Pancreas (tissue), 10 donors: ENCODE measurements around the gene AUTS2. TPM values are rescaled to one million over a fixed set of nuclear protein-coding genes. Genes with fewer than 3 reads are reported as not detected.

Experiments used
- ATAC-seq, 4 donors: fragments of 200-7000 bp; cut with Tn5 transposase; one replicate each; pipeline versions ENCODE4 v1.8.0 to v1.9.1; 2020; ENCODE audit warnings: mild to moderate bottlenecking in 4 of 4, moderate library complexity in 4 of 4
- DNase-seq, 6 donors: peaks; one replicate each; pipeline ENCODE4 v3.0.0-alpha.2; 2020
- FAIRE-seq: peaks from 2 replicates; lab custom pipeline; 2012; peaks lifted over from hg19 to GRCh38; lab: Jason Lieb, UNC
- H3K27ac ChIP-seq, 4 donors: fragments of 200-600 bp; sonication (generic); 1 replicate in 3 of 4; 2 replicates in 1 of 4; pipeline versions ENCODE4 v1.5.0 to v1.8.0; 2020
- H3K27me3 ChIP-seq, 4 donors: fragments of 200-600 bp; one replicate each; pipeline ENCODE4 v1.8.0; 2021
- H3K36me3 ChIP-seq, 3 donors: fragments of 200-600 bp; sonication (generic) in 1 of 3; one replicate each; pipeline versions ENCODE4 v1.5.0 to v1.8.0; 2020 to 2021
- H3K4me1 ChIP-seq, 3 donors: fragments of 200-600 bp; one replicate each; pipeline ENCODE4 v1.8.0; 2021
- H3K4me3 ChIP-seq, 4 donors: fragments of 200-600 bp; sonication (generic) in 2 of 4; one replicate each; pipeline versions ENCODE4 v1.5.0 to v1.8.0; 2020 to 2021
- H3K9me3 ChIP-seq, 4 donors: fragments of 200-600 bp; one replicate each; pipeline ENCODE4 v1.8.0; 2021
- WGBS, 2 donors: extraction: QIAGEN DNeasy Blood & Tissue Kit; methylation state at CpG; one replicate each; pipeline ENCODE4 v1.1.7; 2013; 5-methylcytosine and 5-hydroxymethylcytosine counted together
- intact Hi-C, 3 donors: fragments of 100-400 bp; cut with DNase I; formaldehyde crosslinking; loops; one replicate each; pipeline versions ENCODE4 v1.11.1 to v1.14.2; 2022
- polyA plus RNA-seq, 2 donors: library from polyadenylated mRNA; stranded (reverse); fragments of 200-250 nt; gene quantifications; one replicate each; pipeline ENCODE4 v1.2.3, GENCODE V29; 2013
- total RNA-seq, 6 donors: library from RNA; stranded (reverse); fragmentation: NEBNext Ultra II Directional in 4 of 6; extraction: Animal tissue kit (Norgen Biotek cat#: 25700) in 4 of 6; gene quantifications; one replicate each; pipeline versions ENCODE4 v1.2.1 to v1.2.4, GENCODE V29; 2021 to 2023
- TF ChIP-seq, protein P1 (sequence below), 4 donors: fragments of 200-600 bp; sonication (generic) in 3 of 4; IDR thresholded peaks; one replicate each; pipeline versions ENCODE4 v1.5.0 to v1.8.0; 2021; ENCODE audit warnings: antibody characterized with exemption in 4 of 4
- donor health status: healthy with polysubstance abuse.
- donor health status: DM: no; HTN: no; CAD: no; lungs with moderate emphysema.
- donor health status: DM: no; HTN: no; CAD: no.
- donor health status: control.
- donor health status: control.
- donor health status: Bipolar disorder and iron deficiency.
- donor health status: DM: yes; HTN: yes; CAD: no.
- donor health status: DM: no; HTN: no; CAD: no.
- donor health status: DM: no; HTN: no; CAD: no.
- donor health status: DM: yes; HTN: yes; CAD: no.

AUTS2 gene
- total and polyA plus RNA-seq, 8 donors: 5.8 to 16.8 (median 9.9) TPM

DNA sequence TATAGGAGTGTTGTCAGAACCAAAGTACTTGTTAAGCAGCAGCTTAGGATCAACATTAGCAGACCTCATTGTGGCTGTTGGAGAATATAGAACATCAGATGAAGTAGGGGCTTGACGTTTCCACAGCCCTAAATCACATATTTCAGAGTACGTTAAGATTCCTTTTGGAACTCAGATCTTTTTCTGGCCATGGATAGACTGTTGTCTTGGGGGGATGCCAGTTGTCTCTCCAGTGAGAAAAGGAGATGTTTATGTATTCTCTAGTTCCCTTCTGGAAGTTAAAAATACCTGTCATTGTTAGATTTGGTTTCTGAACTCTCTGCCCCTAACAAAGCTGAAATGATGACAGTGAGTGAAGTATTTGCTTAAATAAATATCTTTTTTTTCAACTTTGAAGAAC is 191.3 kb downstream of the AUTS2 start:
- WGBS, 2 donors: 79 to 86% methylated on average over 2 of the region's 2 CpGs
- FAIRE-seq: no peak

DNA sequence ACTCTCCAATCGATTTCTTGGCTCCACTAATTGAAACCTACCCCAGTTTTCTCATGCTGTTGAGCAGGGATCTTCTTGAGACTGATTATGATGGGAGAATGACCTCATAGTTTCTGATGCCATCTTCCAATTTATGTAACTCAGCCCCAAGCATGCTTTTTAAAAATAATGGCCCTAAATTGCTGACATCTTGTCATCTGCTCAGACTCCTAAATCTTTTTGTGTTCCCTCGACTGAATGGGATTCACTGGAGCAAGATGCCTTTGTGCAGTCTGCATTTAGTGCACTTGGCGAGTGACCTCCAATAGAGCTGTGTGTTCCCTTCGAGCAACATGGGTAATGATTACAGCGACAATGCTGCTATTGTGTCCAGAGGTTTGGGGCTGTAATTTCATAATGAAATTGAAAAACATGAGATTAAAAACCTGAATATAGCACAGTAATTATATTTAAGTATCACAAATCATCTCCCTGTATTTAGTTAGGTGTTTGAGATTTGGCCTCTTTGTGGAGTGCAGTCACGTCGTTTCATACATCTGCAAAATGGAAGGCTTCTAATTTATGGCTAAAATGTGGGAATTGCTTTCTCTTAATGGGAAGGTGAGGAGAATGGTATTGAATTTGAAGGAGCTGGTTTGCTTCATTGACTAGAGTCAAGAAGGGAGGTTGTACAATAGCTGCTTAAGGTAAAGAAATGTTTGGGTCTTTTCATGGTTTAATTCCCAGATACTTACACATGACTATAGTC is 192.9 kb downstream of the AUTS2 start:
- DNase-seq (no peak), ATAC-seq (peak in 1 of 4 donors; percentile 28), FAIRE-seq (no peak)
- no peaks in the 10 kb centered on the region for H3K36me3 ChIP-seq
- no peaks in the 10 kb centered on the region for H3K4me1 ChIP-seq
- H3K27ac ChIP-seq: no peak overlapping the region
- no peaks in the 10 kb centered on the region for H3K27me3 ChIP-seq
- intact Hi-C loops: no loop called here
- WGBS, 2 donors: 66 to 67% methylated on average over 7 of the region's 7 CpGs
- H3K4me3 ChIP-seq: no peak overlapping the region
- H3K9me3 ChIP-seq: no peaks in the 10 kb centered on the region
- TF ChIP-seq, protein P1, sequence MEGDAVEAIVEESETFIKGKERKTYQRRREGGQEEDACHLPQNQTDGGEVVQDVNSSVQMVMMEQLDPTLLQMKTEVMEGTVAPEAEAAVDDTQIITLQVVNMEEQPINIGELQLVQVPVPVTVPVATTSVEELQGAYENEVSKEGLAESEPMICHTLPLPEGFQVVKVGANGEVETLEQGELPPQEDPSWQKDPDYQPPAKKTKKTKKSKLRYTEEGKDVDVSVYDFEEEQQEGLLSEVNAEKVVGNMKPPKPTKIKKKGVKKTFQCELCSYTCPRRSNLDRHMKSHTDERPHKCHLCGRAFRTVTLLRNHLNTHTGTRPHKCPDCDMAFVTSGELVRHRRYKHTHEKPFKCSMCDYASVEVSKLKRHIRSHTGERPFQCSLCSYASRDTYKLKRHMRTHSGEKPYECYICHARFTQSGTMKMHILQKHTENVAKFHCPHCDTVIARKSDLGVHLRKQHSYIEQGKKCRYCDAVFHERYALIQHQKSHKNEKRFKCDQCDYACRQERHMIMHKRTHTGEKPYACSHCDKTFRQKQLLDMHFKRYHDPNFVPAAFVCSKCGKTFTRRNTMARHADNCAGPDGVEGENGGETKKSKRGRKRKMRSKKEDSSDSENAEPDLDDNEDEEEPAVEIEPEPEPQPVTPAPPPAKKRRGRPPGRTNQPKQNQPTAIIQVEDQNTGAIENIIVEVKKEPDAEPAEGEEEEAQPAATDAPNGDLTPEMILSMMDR (IDR thresholded peaks at IDR 0.05): no peak

More for the DNA sequence above, 191.3 kb downstream of the AUTS2 start:
- TF ChIP-seq, protein P1 (IDR thresholded peaks at IDR 0.05): no peak
- Histone ChIP-seq H3K27me3 (no peaks in the 10 kb centered on the region), H3K4me1 (no peaks in the 10 kb centered on the region), H3K4me3 (no peak overlapping the region), H3K27ac (no peak overlapping the region), H3K36me3 (no peaks in the 10 kb centered on the region), H3K9me3 (no peaks in the 10 kb centered on the region)
- intact Hi-C loops: no loop called here
- DNase-seq (no peak), ATAC-seq (no peak)

DNA sequence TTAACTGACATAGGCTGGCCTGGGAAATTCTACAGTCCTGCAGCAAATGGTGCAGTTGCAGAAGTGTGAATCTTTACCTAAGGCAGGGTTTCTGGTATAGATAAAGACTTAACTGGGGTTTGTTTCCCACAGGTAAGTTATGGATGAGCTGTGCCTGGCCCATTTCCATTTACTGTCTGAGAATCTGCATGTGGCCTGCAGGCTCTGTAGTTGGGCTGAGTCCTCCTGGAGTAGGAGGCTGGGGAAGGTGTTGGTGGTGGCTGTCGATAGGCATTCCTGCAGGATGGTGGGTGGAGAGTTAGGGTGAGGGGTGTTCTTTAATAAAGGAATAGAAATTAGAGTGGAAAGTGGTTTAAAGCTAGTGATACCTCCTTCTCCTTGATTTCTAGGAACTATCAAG is 193.5 kb downstream of the AUTS2 start:
- H3K4me1 ChIP-seq: no peaks in the 10 kb centered on the region
- no peak overlapping the region for H3K4me3 ChIP-seq
- H3K36me3 ChIP-seq: no peaks in the 10 kb centered on the region
- DNase-seq (no peak), ATAC-seq (no peak), FAIRE-seq (no peak)
- TF ChIP-seq, protein P1 (IDR thresholded peaks at IDR 0.05): no peak
- H3K9me3 ChIP-seq: no peaks in the 10 kb centered on the region
- no peaks in the 10 kb centered on the region for H3K27me3 ChIP-seq
- no peak overlapping the region for H3K27ac ChIP-seq
- WGBS, 2 donors: 82 to 98% methylated on average over 1 of the region's 1 CpG
- intact Hi-C loops: no loop called here

DNA sequence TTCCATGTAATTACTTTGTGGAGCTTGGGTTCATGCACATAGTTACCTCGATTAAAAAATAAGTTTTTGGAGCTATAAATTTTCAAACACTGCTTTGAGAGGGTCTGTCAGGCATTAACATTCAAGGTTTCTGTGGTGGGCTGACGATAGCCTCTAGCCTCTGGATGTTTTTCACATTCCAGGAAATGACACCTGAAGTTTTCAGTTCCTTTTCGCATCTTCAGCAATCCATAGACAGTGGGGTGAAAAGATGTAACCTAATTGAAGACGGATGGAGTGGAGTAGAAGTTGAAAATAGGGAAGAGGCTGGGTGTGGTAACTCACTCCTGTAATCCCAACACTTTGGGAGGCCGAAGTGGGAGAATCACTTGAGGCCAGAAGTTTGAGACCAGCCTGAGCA is 197.7 kb downstream of the AUTS2 start:
- 80 to 90% methylated on average over 5 of the region's 5 CpGs for WGBS, 2 donors
- H3K4me1 ChIP-seq: peaks cover 0 to 13% (median 8%) of the 10 kb centered on the region in 3 donors
- intact Hi-C loops: no loop called here
- no peaks in the 10 kb centered on the region for H3K27me3 ChIP-seq
- H3K27ac ChIP-seq: no peak overlapping the region
- no peaks in the 10 kb centered on the region for H3K9me3 ChIP-seq
- ATAC-seq (no peak), FAIRE-seq (no peak), DNase-seq (no peak)
- H3K4me3 ChIP-seq: no peak overlapping the region
- no peaks in the 10 kb centered on the region for H3K36me3 ChIP-seq
- TF ChIP-seq, protein P1 (IDR thresholded peaks at IDR 0.05): no peak

DNA sequence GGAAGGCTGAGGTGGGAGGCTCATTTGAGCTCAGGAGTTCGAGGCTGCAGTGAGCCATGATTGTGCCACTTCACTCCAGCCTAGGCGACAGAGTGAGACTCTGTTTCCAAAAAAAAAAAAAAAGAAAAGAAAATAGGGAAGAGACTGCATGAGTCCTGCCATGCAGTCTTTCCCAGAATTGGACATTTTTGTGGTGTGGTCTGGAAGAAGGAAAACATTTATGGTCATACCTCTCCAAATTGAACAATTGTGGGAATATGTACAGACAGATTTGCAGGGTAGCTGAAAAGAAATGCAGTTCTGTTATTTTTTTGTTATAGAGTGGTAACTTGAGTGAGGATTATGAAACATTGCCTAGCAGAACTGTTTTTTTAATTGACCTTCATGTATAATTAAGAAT is 198.1 kb downstream of the AUTS2 start:
- no peak overlapping the region for H3K4me3 ChIP-seq
- 88 to 89% methylated on average over 2 of the region's 2 CpGs for WGBS, 2 donors
- H3K9me3 ChIP-seq: no peaks in the 10 kb centered on the region
- intact Hi-C loops: no loop called here
- no peaks in the 10 kb centered on the region for H3K36me3 ChIP-seq
- DNase-seq: no peak
- TF ChIP-seq, protein P1 (IDR thresholded peaks at IDR 0.05): no peak
- peaks cover 0 to 13% (median 8%) of the 10 kb centered on the region in 3 donors for H3K4me1 ChIP-seq
- no peak for ATAC-seq
- no peak for FAIRE-seq
- H3K27me3 ChIP-seq: no peaks in the 10 kb centered on the region
- no peak overlapping the region for H3K27ac ChIP-seq
